K562 (cell line): ENCODE data around the gene UBE2C. TPM values are rescaled to one million over a fixed set of nuclear protein-coding genes. Genes with fewer than 3 reads are reported as not detected.

Experiments
- ATAC-seq: fragments of 200-7000 bp; cut with Tn5 transposase; 3 replicates; pipeline ENCODE4 v1.9.1; 2020; ENCODE audit warnings: moderate library complexity
- BruUV-seq: library from RNA; stranded (reverse); fragments of 400-500 nt; replicated peaks from 2 replicates; lab custom pipeline; 2021; lab: Mats Ljungman, UMichigan
- CTCF ChIA-PET: fragments of 300-600 bp; formaldehyde crosslinking; extraction: SDS; loops from one replicate; lab custom pipeline; 2021; ENCODE audit warnings: low intra/inter-chr PET ratio; lab: Yijun Ruan, JAX
- POLR2A ChIA-PET: fragments of 300-600, 350-650 bp; sonication (Branson Sonifier 250); formaldehyde crosslinking; extraction: SDS; loops from one replicate; lab custom pipeline; 2021; ENCODE audit warnings: antibody characterized with exemption, inconsistent platforms; lab: Yijun Ruan, JAX
- DNase-seq, 4 experiments: peaks; one replicate each; pipeline versions ENCODE4 v3.0.0 to v3.0.0-alpha.2; 2011 to 2018; ENCODE audit warnings: low spot score in 3 of 4, mixed read lengths in 3 of 4; ENCODE audit errors: extremely low read depth in 1 of 4
- FAIRE-seq: peaks from 2 replicates; lab custom pipeline; 2011; peaks lifted over from hg19 to GRCh38; lab: Jason Lieb, UNC
- H2AFZ ChIP-seq: 2 replicates; pipeline ENCODE4 v1.6.0; 2011; ENCODE audit warnings: low read depth, low read length, control low read depth, inconsistent platforms
- H3K27ac ChIP-seq: fragments of 200-600 bp; 3 replicates; pipeline ENCODE4 v1.8.0; 2011; ENCODE audit warnings: low read depth, mild to moderate bottlenecking, control low read depth, inconsistent platforms, low read length, moderate library complexity, mixed read lengths; ENCODE audit errors: extremely low read depth
- H3K27me3 ChIP-seq, 2 experiments: fragments of 300-600 bp in 1 of 2; 2 replicates in 1 of 2; 3 replicates in 1 of 2; pipeline versions ENCODE4 v1.6.0 to v1.8.0; 2011; ENCODE audit warnings: inconsistent platforms in 2 of 2, low read length in 2 of 2, mild to moderate bottlenecking in 1 of 2, mixed read lengths in 1 of 2, moderate library complexity in 1 of 2; ENCODE audit not compliant: control insufficient read depth in 2 of 2, insufficient read depth in 2 of 2
- H3K36me3 ChIP-seq: fragments of 300-600 bp; 3 replicates; pipeline ENCODE4 v1.8.0; 2011; ENCODE audit warnings: mild to moderate bottlenecking, low read length, inconsistent platforms; ENCODE audit not compliant: control insufficient read depth, insufficient read depth
- H3K4me1 ChIP-seq, 2 experiments: fragments of 200-600 bp in 1 of 2; replicated peaks in 1 of 2; 2 replicates in 1 of 2; 3 replicates in 1 of 2; pipeline versions ENCODE4 v1.5.1 to v1.8.0; 2011; ENCODE audit warnings: inconsistent platforms in 2 of 2, low read length in 2 of 2, mild to moderate bottlenecking in 1 of 2, mixed read lengths in 1 of 2, moderate library complexity in 1 of 2; ENCODE audit not compliant: control insufficient read depth in 2 of 2, insufficient read depth in 2 of 2
- H3K4me2 ChIP-seq: 2 replicates; pipeline ENCODE4 v1.6.1; 2011; ENCODE audit warnings: low read length, control low read depth, inconsistent platforms, mixed read lengths; ENCODE audit not compliant: insufficient read depth
- H3K4me3 ChIP-seq: fragments of 200-600 bp; sonication (generic), shearing (Covaris generic); 2 replicates; pipeline ENCODE4 v1.5.1; 2016; ENCODE audit warnings: control low read depth, inconsistent platforms
- H3K79me2 ChIP-seq: fragments of 200-600 bp; 3 replicates; pipeline ENCODE4 v1.8.0; 2011; ENCODE audit warnings: low read length, inconsistent platforms; ENCODE audit not compliant: control insufficient read depth, insufficient read depth
- H3K9ac ChIP-seq, 2 experiments: 2 replicates each; pipeline versions ENCODE4 v1.6.0 to v1.6.1; 2011; ENCODE audit warnings: low read depth in 2 of 2, low read length in 2 of 2, control low read depth in 1 of 2, inconsistent platforms in 1 of 2, mild to moderate bottlenecking in 1 of 2, mixed read lengths in 1 of 2; ENCODE audit not compliant: insufficient read depth in 1 of 2
- H3K9me1 ChIP-seq: one replicate; pipeline ENCODE4 v1.6.0; 2011; ENCODE audit warnings: inconsistent platforms, mild to moderate bottlenecking, low read length, moderate library complexity; ENCODE audit not compliant: control insufficient read depth, insufficient read depth
- H3K9me3 ChIP-seq: replicated peaks from 2 replicates; pipeline ENCODE4 v1.5.1; 2011; ENCODE audit warnings: low read depth, low read length, inconsistent platforms; ENCODE audit not compliant: control insufficient read depth, insufficient read depth
- H4K20me1 ChIP-seq: replicated peaks from 2 replicates; pipeline ENCODE4 v1.6.1; 2011; ENCODE audit warnings: low read length, inconsistent platforms, mixed read lengths; ENCODE audit not compliant: control insufficient read depth, insufficient read depth
- FOSL1 ChIP-seq: fragments of 200-800 bp; sonication (Bioruptor generic); conservative IDR thresholded peaks from 2 replicates; pipeline ENCODE4 v1.6.1; 2016; ENCODE audit warnings: missing genetic modification characterization, missing compliant biosample characterization
- JUN ChIP-seq, 2 experiments: sonication (generic) in 1 of 2; formaldehyde crosslinking in 1 of 2; IDR thresholded peaks; 2 replicates each; pipeline versions ENCODE4 v1.6.1 to v1.8.0; 2012 to 2022; ENCODE audit warnings: borderline replicate concordance in 2 of 2, mild to moderate bottlenecking in 2 of 2, improper control_type of control experiment in 1 of 2, low read depth in 1 of 2, low read length in 1 of 2, missing genetic modification reagents in 1 of 2
- JUND ChIP-seq, 2 experiments: IDR thresholded peaks; 2 replicates in 1 of 2; 3 replicates in 1 of 2; pipeline ENCODE4 v1.6.1; 2011; ENCODE audit warnings: borderline replicate concordance in 2 of 2, low read depth in 2 of 2, low read length in 2 of 2, improper control_type of control experiment in 1 of 2, missing biosample characterization in 1 of 2, missing genetic modification characterization in 1 of 2, missing genetic modification reagents in 1 of 2
- MYC ChIP-seq, 2 experiments: fragments of 250-450 bp in 1 of 2; sonication (Bioruptor Pico) in 1 of 2; IDR thresholded peaks; 2 replicates each; pipeline versions ENCODE4 v1.5.1 to v1.6.1; 2012 to 2021; ENCODE audit warnings: low read depth in 2 of 2, borderline replicate concordance in 1 of 2, improper control_type of control experiment in 1 of 2, low read length in 1 of 2, mild to moderate bottlenecking in 1 of 2, moderate library complexity in 1 of 2
- ZKSCAN1 ChIP-seq: fragments of 150-350 bp; IDR thresholded peaks from 2 replicates; pipeline ENCODE4 v1.6.1; 2016; ENCODE audit warnings: low read depth, low read length
- WGBS: fragments of 100-300 bp; shearing (Covaris generic); methylation state at CpG from one replicate; pipeline ENCODE4 v1.1.6; 2016; ENCODE audit warnings: low coverage, mixed read lengths; ENCODE audit not compliant: insufficient coverage; ENCODE audit errors: missing lambda C conversion rate; 5-methylcytosine and 5-hydroxymethylcytosine counted together
- in situ Hi-C: fragments of 300-500 bp; cut with MboI; formaldehyde crosslinking; loops from 4 replicates; pipeline ENCODE4 v1.15.0; 2018; ENCODE audit warnings: inconsistent platforms, mixed read lengths
- intact Hi-C: fragments of 100-400 bp; cut with micrococcal nuclease; formaldehyde crosslinking; loops from 2 replicates; pipeline ENCODE4 v1.14.2; 2022
- polyA plus RNA-seq, 8 experiments: library from polyadenylated mRNA; depleted of rRNA in 4 of 8; stranded (reverse) in 5 of 8; unstranded in 3 of 8; fragments of >200 nt; fragmentation: Nextera tagmentation in 2 of 8; fragmentation: Illumina TruSeq in 1 of 8; extraction: Ambion mirVana in 2 of 8; extraction: Trizol in 1 of 8; gene quantifications; 2 replicates each; pipeline versions ENCODE4 v1.2.1 to v1.2.3, GENCODE V29; 2011 to 2014; ENCODE audit warnings: inconsistent platforms in 1 of 8, missing spikeins in 1 of 8
- total RNA-seq, 7 experiments: library from RNA; depleted of rRNA in 6 of 7; stranded (reverse); fragments of >200 nt in 6 of 7; fragmentation: Illumina TruSeq in 2 of 7; extraction: Trizol in 2 of 7; gene quantifications; 2 replicates each; pipeline versions ENCODE4 v1.2.1 to v1.2.3, GENCODE V29; 2011 to 2021; ENCODE audit warnings: low replicate concordance in 1 of 7
- TF ChIP-seq, protein P1 (sequence below): fragments of 450-650 bp; IDR thresholded peaks from 2 replicates; pipeline ENCODE4 v1.6.1; 2017; ENCODE audit warnings: mild to moderate bottlenecking, moderate library complexity
- TF ChIP-seq, protein P2 (sequence below), 2 experiments: fragments of 450-650 bp in 1 of 2; sonication (generic) in 1 of 2; formaldehyde crosslinking in 1 of 2; IDR thresholded peaks in 1 of 2; conservative IDR thresholded peaks in 1 of 2; 2 replicates each; pipeline versions ENCODE4 v1.6.1 to v1.8.1; 2016 to 2023; ENCODE audit warnings: mild to moderate bottlenecking in 2 of 2, moderate library complexity in 2 of 2, inconsistent platforms in 1 of 2, missing genetic modification reagents in 1 of 2

Gene UBE2C
- total and polyA plus RNA-seq, 9 of the 15 experiments (the other 6 are each of a cell fraction or from before 2014, with no cell fraction given) = 0.51 to 1.6 (median 0.69) TPM

DNA sequence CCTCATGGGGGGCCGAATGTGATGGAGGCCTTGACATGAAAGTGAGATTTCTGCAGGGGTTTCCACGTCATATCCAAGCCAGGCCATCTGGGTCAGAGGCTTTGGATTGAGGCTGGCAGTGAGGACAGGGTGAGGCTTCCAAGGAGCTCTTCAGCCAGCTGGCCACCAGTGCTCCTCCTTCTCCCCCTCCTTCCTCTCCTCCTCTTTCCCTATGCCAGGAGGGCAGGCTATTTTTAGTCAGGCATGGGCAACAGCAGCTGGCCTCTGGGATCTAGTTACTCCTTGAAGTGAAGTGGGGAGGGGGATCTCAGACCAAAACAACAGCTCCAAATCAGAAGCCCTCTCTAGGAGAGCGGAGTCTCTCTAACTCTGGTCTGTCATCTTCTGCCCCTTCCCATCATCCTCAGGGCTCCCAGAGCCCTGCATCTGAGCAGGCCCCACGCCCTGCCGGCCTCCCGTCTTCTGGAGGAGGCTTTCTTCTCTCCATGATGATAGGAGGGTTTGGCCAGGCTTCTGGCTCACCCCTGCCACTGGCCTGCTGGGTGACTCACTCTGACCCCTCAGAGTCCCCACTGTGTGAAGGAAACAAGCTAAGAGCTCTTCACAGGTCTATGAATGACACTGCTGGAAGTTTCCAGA, 14.1 kb downstream of the UBE2C start:
- POLR2A ChIA-PET = interaction anchor here (0.6 to 0.7 kb wide), 6 partner anchors 48 to 941 kb away, joined by 3 read pairs; partner anchors contain the start of gene YWHAB
- BruUV-seq = no TSS peak
- H3K27ac ChIP-seq = no peak overlapping the region
- H3K4me1 ChIP-seq = peaks cover 14 to 32% of the 10 kb centered on the region in 2 experiments; a peak in 4 of 5 replicates
- H3K79me2 ChIP-seq = no peaks in the 10 kb centered on the region
- H3K9me1 ChIP-seq = no peaks in the 10 kb centered on the region
- FAIRE-seq = peak; percentile 6
- H3K9me3 ChIP-seq = no peaks in the 10 kb centered on the region
- CTCF ChIA-PET = no interaction called here
- no peak overlapping the region for H3K4me2 ChIP-seq
- WGBS = 28% methylated on average over 5 of the region's 6 CpGs
- peak; percentile 52 to 67 (median 58) for DNase-seq
- in situ Hi-C loops = no loop called here
- H3K36me3 ChIP-seq = no peaks in the 10 kb centered on the region
- no peaks in the 10 kb centered on the region for H4K20me1 ChIP-seq
- H3K9ac ChIP-seq = peak overlapping the region in 1 of 2 experiments; percentile 10; a peak in 1 of 4 replicates
- peak; percentile 68 for TF ChIP-seq JUND (IDR thresholded peaks at IDR 0.05; ENCODE audit: borderline replicate concordance, low read depth, low read length)
- TF ChIP-seq JUND (tag; IDR thresholded peaks at IDR 0.05; ENCODE audit: borderline replicate concordance, low read depth, low read length) = no peak; the same call in 2 of the 3 replicates
- TF ChIP-seq MYC (IDR thresholded peaks at IDR 0.05; ENCODE audit: low read depth, low read length) = no peak
- no peak for TF ChIP-seq MYC (CRISPR knock-in tag; IDR thresholded peaks at IDR 0.05; ENCODE audit: borderline replicate concordance, low read depth)
- 0 out of 2 replicates have a peak, but pooled peaks have one; percentile 5 for TF ChIP-seq JUN (IDR thresholded peaks at IDR 0.05; ENCODE audit: borderline replicate concordance, low read depth, low read length)
- TF ChIP-seq JUN (CRISPR knock-in tag; IDR thresholded peaks at IDR 0.05; ENCODE audit: borderline replicate concordance) = no peak
- TF ChIP-seq ZKSCAN1 = peak; percentile 85; the same call in 1 of the 2 replicates
- peak; percentile 57 for TF ChIP-seq FOSL1 (tag)
- TF ChIP-seq, protein P1, sequence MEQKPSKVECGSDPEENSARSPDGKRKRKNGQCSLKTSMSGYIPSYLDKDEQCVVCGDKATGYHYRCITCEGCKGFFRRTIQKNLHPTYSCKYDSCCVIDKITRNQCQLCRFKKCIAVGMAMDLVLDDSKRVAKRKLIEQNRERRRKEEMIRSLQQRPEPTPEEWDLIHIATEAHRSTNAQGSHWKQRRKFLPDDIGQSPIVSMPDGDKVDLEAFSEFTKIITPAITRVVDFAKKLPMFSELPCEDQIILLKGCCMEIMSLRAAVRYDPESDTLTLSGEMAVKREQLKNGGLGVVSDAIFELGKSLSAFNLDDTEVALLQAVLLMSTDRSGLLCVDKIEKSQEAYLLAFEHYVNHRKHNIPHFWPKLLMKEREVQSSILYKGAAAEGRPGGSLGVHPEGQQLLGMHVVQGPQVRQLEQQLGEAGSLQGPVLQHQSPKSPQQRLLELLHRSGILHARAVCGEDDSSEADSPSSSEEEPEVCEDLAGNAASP = no peak
- TF ChIP-seq, protein P2, sequence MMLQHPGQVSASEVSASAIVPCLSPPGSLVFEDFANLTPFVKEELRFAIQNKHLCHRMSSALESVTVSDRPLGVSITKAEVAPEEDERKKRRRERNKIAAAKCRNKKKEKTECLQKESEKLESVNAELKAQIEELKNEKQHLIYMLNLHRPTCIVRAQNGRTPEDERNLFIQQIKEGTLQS (IDR thresholded peaks at IDR 0.05) = peak; percentile 60
- TF ChIP-seq, protein P2 (CRISPR knock-in tag; conservative IDR thresholded peaks at IDR 0.05) = no peak
- H3K27me3 ChIP-seq = peaks cover 0 to 4% of the 10 kb centered on the region in 2 experiments; a peak in 1 of 5 replicates
- H2AFZ ChIP-seq = peak overlapping the region; percentile 53; the same call in 1 of the 2 replicates
- intact Hi-C loops = no loop called here
- H3K4me3 ChIP-seq = no peak overlapping the region
- peak; percentile 56 for ATAC-seq
